ENCODE results near the gene INPP1.

- TF ChIP-seq POLR2A (IDR thresholded peaks at IDR 0.05) (no peak), CTCF (IDR thresholded peaks at IDR 0.05) (no peak)
These were observed 8.7 kb upstream of the INPP1 start for GRCh38 chr2:190334479-190335224.
